Tibial nerve (tissue), 4 donors: ENCODE measurements around the gene ZCCHC14.

Experiments
- CTCF ChIP-seq, 5 experiments: fragments of 200-600 bp in 3 of 5; fragments of 450-650 bp in 2 of 5; sonication (generic) in 3 of 5; IDR thresholded peaks; one replicate each; pipeline ENCODE4 v1.5.1; 2016 to 2019; ENCODE audit warnings: antibody characterized with exemption in 5 of 5, mild to moderate bottlenecking in 3 of 5, moderate library complexity in 2 of 5
- EP300 ChIP-seq, 2 donors: sonication (generic); formaldehyde crosslinking; IDR thresholded peaks; one replicate each; pipeline ENCODE4 v1.6.1; 2017; ENCODE audit warnings: antibody characterized with exemption in 2 of 2, mild to moderate bottlenecking in 1 of 2

GRCh38 chr16:87443016-87443415, 49.8 kb downstream of the ZCCHC14 start:
- TF ChIP-seq CTCF (IDR thresholded peaks at IDR 0.05), result no peak
- TF ChIP-seq EP300 (IDR thresholded peaks at IDR 0.05), result no peak
